Caco-2 (cell line): ENCODE measurements around the gene SERTM1. TPM values are rescaled to one million over a fixed set of nuclear protein-coding genes. Genes with fewer than 3 reads are reported as not detected.

Source experiments
- BruUV-seq: library from RNA; stranded (reverse); fragments of 400-500 nt; replicated peaks from 2 replicates; lab custom pipeline; 2021; lab: Mats Ljungman, UMichigan
- CTCF ChIA-PET: fragments of 300-600 bp; sonication (Branson Sonifier 250); formaldehyde crosslinking; loops from one replicate; lab custom pipeline; 2022; ENCODE audit warnings: antibody characterized with exemption; lab: Charles Lee
- POLR2A ChIA-PET: fragments of 300-600 bp; sonication (Branson Sonifier 250); formaldehyde crosslinking; loops from one replicate; lab custom pipeline; 2022; ENCODE audit warnings: antibody characterized with exemption; lab: Charles Lee
- DNase-seq, 2 experiments: peaks; one replicate each; pipeline versions ENCODE4 v3.0.0 to v3.0.0-alpha.2; 2020 to 2022
- H3K27me3 ChIP-seq: replicated peaks from 2 replicates; pipeline ENCODE4 v1.6.0; 2011; ENCODE audit warnings: low read length; ENCODE audit not compliant: control insufficient read depth, insufficient read depth
- H3K36me3 ChIP-seq: 2 replicates; pipeline ENCODE4 v1.5.1; 2011; ENCODE audit warnings: low read length; ENCODE audit not compliant: control insufficient read depth, insufficient read depth
- H3K4me1 ChIP-seq: fragments of 250-450 bp; sonication (Bioruptor Pico); 2 replicates; pipeline ENCODE4 v1.5.1; 2020; ENCODE audit warnings: mild to moderate bottlenecking
- H3K4me3 ChIP-seq: 2 replicates; pipeline ENCODE4 v1.5.1; 2011; ENCODE audit warnings: low read depth, mild to moderate bottlenecking, control low read depth, low read length
- H3K9me3 ChIP-seq: fragments of 250-450 bp; sonication (Bioruptor Pico); 2 replicates; pipeline ENCODE4 v1.5.1; 2020; ENCODE audit warnings: mild to moderate bottlenecking, moderate library complexity
- H3K27ac Mint-ChIP-seq: one replicate; pipeline ENCODE4 v1.8.0; 2022; ENCODE audit warnings: mixed read lengths; ENCODE audit not compliant: unreplicated experiment
- H3K27me3 Mint-ChIP-seq: one replicate; pipeline ENCODE4 v1.8.0; 2022; ENCODE audit warnings: mixed read lengths; ENCODE audit not compliant: insufficient read depth, unreplicated experiment
- H3K36me3 Mint-ChIP-seq: one replicate; pipeline ENCODE4 v1.8.0; 2022; ENCODE audit warnings: mild to moderate bottlenecking, mixed read lengths; ENCODE audit not compliant: insufficient read depth, unreplicated experiment
- H3K4me1 Mint-ChIP-seq: one replicate; pipeline ENCODE4 v1.8.0; 2022; ENCODE audit warnings: low read depth, mixed read lengths; ENCODE audit not compliant: unreplicated experiment
- H3K4me3 Mint-ChIP-seq: one replicate; pipeline ENCODE4 v1.8.0; 2022; ENCODE audit warnings: mild to moderate bottlenecking, moderate library complexity, mixed read lengths; ENCODE audit not compliant: unreplicated experiment
- H3K9me3 Mint-ChIP-seq: one replicate; pipeline ENCODE4 v1.8.0; 2022; ENCODE audit warnings: mixed read lengths; ENCODE audit not compliant: unreplicated experiment
- intact Hi-C: fragments of 100-400 bp; cut with micrococcal nuclease; formaldehyde crosslinking; loops from one replicate; pipeline ENCODE4 v1.10.0; 2022; ENCODE audit not compliant: unreplicated experiment
- total RNA-seq: library from RNA; stranded (reverse); gene quantifications from 2 replicates; pipeline ENCODE4 v1.2.3, GENCODE V29; 2022
- TF ChIP-seq, protein P1 (sequence below), 2 experiments: fragments of 200-600 bp in 1 of 2; IDR thresholded peaks; 1 replicate in 1 of 2; 2 replicates in 1 of 2; pipeline versions ENCODE4 v1.5.1 to v1.8.0; 2011 to 2022; ENCODE audit warnings: antibody characterized with exemption in 1 of 2, control low read depth in 1 of 2, inconsistent platforms in 1 of 2, low read depth in 1 of 2, low read length in 1 of 2, mild to moderate bottlenecking in 1 of 2, moderate library complexity in 1 of 2; ENCODE audit not compliant: insufficient read depth in 1 of 2, severe bottlenecking in 1 of 2, unreplicated experiment in 1 of 2

The SERTM1 gene
- total RNA-seq, 1 experiment from 2014 or later: not detected

DNA sequence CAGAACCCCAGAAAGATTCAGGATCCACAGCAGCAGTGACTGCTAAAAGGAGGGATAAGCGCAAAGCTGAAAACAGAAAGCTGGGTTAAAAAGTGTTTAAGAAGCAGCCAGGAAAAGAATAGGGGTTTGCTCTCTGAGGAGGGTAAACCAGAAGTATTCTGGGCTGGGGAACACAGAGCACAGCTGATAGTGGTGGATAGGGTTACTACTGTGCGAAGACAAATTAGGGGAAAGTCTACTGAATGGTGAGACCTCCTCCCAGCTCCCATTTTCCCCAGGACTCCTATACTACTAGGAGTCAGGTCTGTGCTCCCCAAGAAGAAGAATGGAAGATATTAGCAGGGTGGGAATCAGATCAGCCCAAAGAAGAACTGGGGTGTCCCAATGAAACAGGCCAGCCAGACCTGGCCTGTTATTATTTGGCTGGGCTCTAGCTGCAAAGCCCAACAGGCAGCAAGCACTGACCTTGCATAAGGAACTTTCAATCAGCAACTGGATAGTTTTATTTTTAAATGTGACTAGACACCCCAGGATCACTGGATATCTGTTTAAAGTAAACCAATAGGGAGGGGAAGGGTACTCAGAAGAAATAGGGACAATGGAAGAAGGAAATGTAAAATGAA lies 43.5 kb upstream of the SERTM1 start:
- no TSS peak for BruUV-seq
- H3K4me3 Mint-ChIP-seq: no peak overlapping the region
- CTCF ChIA-PET: no interaction called here
- no peaks in the 10 kb centered on the region for H3K36me3 ChIP-seq
- no peaks in the 10 kb centered on the region for H3K27me3 ChIP-seq
- POLR2A ChIA-PET: no interaction called here
- H3K4me1 ChIP-seq: no peaks in the 10 kb centered on the region
- no peaks in the 10 kb centered on the region for H3K27me3 Mint-ChIP-seq
- no peaks in the 10 kb centered on the region for H3K4me1 Mint-ChIP-seq
- no peak overlapping the region for H3K27ac Mint-ChIP-seq
- H3K9me3 ChIP-seq: no peaks in the 10 kb centered on the region
- H3K9me3 Mint-ChIP-seq: no peaks in the 10 kb centered on the region
- DNase-seq: no peak
- intact Hi-C loops: no loop called here
- H3K4me3 ChIP-seq: no peak overlapping the region
- TF ChIP-seq, protein P1, sequence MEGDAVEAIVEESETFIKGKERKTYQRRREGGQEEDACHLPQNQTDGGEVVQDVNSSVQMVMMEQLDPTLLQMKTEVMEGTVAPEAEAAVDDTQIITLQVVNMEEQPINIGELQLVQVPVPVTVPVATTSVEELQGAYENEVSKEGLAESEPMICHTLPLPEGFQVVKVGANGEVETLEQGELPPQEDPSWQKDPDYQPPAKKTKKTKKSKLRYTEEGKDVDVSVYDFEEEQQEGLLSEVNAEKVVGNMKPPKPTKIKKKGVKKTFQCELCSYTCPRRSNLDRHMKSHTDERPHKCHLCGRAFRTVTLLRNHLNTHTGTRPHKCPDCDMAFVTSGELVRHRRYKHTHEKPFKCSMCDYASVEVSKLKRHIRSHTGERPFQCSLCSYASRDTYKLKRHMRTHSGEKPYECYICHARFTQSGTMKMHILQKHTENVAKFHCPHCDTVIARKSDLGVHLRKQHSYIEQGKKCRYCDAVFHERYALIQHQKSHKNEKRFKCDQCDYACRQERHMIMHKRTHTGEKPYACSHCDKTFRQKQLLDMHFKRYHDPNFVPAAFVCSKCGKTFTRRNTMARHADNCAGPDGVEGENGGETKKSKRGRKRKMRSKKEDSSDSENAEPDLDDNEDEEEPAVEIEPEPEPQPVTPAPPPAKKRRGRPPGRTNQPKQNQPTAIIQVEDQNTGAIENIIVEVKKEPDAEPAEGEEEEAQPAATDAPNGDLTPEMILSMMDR (IDR thresholded peaks at IDR 0.05; ENCODE audit: insufficient read depth in 1 of 2, low read depth in 1 of 2, low read length in 1 of 2, severe bottlenecking in 1 of 2, unreplicated experiment in 1 of 2): no peak
- no peaks in the 10 kb centered on the region for H3K36me3 Mint-ChIP-seq

DNA sequence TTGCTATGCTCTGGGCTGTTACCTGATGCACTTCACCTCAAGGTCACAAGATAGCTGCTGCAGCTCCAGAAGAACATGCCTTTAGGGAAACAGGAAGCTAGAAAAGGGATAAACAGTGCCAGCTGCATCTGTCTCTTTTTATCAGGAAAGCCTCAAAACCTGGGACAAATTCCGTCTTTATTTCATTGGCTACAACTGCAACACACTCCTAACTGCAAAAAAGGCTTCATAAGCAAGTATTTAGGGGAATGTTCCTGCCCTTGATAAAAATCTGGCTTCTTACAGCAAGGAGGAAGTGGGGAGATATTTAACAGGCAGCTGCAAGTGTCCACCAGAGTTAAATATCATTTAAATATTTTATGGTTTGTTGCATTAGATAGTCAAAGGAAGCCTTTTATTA lies 34.2 kb upstream of the SERTM1 start:
- ChIA-PET POLR2A (no interaction called here), CTCF (no interaction called here)
- no peak overlapping the region for H3K4me3 Mint-ChIP-seq
- intact Hi-C loops: no loop called here
- Histone ChIP-seq H3K4me1 (no peaks in the 10 kb centered on the region), H3K4me3 (no peak overlapping the region), H3K36me3 (no peaks in the 10 kb centered on the region), H3K27me3 (no peaks in the 10 kb centered on the region), H3K9me3 (peaks cover 3% of the 10 kb centered on the region; the same call in 1 of the 2 replicates)
- TF ChIP-seq, protein P1 (IDR thresholded peaks at IDR 0.05; ENCODE audit: insufficient read depth in 1 of 2, low read depth in 1 of 2, low read length in 1 of 2, severe bottlenecking in 1 of 2, unreplicated experiment in 1 of 2): no peak
- no peak overlapping the region for H3K27ac Mint-ChIP-seq
- no peaks in the 10 kb centered on the region for H3K4me1 Mint-ChIP-seq
- no peaks in the 10 kb centered on the region for H3K27me3 Mint-ChIP-seq
- no TSS peak for BruUV-seq
- no peaks in the 10 kb centered on the region for H3K36me3 Mint-ChIP-seq
- no peak for DNase-seq
- H3K9me3 Mint-ChIP-seq: peaks cover 20% of the 10 kb centered on the region

DNA sequence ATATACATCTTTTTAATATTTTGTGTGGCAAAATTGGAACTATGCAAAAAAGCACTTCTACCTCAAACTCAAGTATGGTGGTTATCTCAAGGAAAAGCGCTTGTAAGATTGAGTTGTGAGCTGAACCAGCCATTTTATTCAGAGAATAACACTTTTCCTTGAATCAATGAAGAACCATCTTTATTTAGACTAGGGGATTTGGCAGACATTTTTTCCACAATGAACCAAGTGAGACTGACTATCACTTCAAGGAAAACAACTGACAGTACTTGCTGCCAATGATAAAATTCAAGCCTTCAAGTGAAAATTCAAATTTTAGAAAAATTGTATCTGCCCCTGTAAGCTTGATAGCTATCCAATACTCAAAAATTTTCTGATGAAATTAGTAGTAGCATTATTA lies 23.2 kb upstream of the SERTM1 start:
- H3K9me3 Mint-ChIP-seq: no peaks in the 10 kb centered on the region
- no peaks in the 10 kb centered on the region for H3K27me3 ChIP-seq
- H3K4me3 Mint-ChIP-seq: no peak overlapping the region
- no peaks in the 10 kb centered on the region for H3K27me3 Mint-ChIP-seq
- CTCF ChIA-PET: no interaction called here
- no peak for DNase-seq
- intact Hi-C loops: no loop called here
- no peak overlapping the region for H3K27ac Mint-ChIP-seq
- POLR2A ChIA-PET: no interaction called here
- no peaks in the 10 kb centered on the region for H3K4me1 Mint-ChIP-seq
- H3K36me3 Mint-ChIP-seq: no peaks in the 10 kb centered on the region
- no peaks in the 10 kb centered on the region for H3K9me3 ChIP-seq
- H3K4me3 ChIP-seq: no peak overlapping the region
- BruUV-seq: no TSS peak
- H3K36me3 ChIP-seq: no peaks in the 10 kb centered on the region
- no peaks in the 10 kb centered on the region for H3K4me1 ChIP-seq
- TF ChIP-seq, protein P1 (IDR thresholded peaks at IDR 0.05; ENCODE audit: insufficient read depth in 1 of 2, low read depth in 1 of 2, low read length in 1 of 2, severe bottlenecking in 1 of 2, unreplicated experiment in 1 of 2): no peak
